Erythroblast (primary cell): ENCODE data around the gene RO60.

ENCODE experiments used
- GATA1 ChIP-seq: IDR thresholded peaks from 2 replicates; pipeline ENCODE4 v1.6.1; 2011; ENCODE audit warnings: low read depth, mild to moderate bottlenecking, control low read depth, low read length, moderate library complexity
- POLR2A ChIP-seq: IDR thresholded peaks from 2 replicates; pipeline ENCODE4 v1.6.1; 2011; ENCODE audit warnings: mild to moderate bottlenecking, low read length

GRCh38 chr1:193016788-193017187, 42.6 kb upstream of the RO60 start:
- TF ChIP-seq POLR2A (no peak), GATA1 (no peak)
